HEK293T (cell line): ENCODE measurements around the gene NPHS1.

Source experiments
- CTCF ChIA-PET: fragments of 350-600 bp; formaldehyde crosslinking; extraction: SDS; loops from one replicate; lab custom pipeline; 2021; ENCODE audit warnings: antibody characterized with exemption, inconsistent platforms; lab: Yijun Ruan, JAX
- POLR2A ChIA-PET: fragments of 350-600 bp; formaldehyde crosslinking; extraction: SDS; loops from one replicate; lab custom pipeline; 2020; ENCODE audit warnings: antibody characterized with exemption, inconsistent platforms; lab: Yijun Ruan, JAX
- DNase-seq: peaks from one replicate; pipeline ENCODE4 v3.0.0; 2012; ENCODE audit warnings: mixed read lengths; ENCODE audit errors: extremely low spot score
- ARNT ChIP-seq: fragments of 450-650 bp; IDR thresholded peaks from 2 replicates; pipeline ENCODE4 v1.6.1; 2017; ENCODE audit warnings: mild to moderate bottlenecking
- BHLHE40 ChIP-seq: fragments of 450-650 bp; IDR thresholded peaks from 2 replicates; pipeline ENCODE4 v1.6.1; 2016; ENCODE audit warnings: mild to moderate bottlenecking, moderate library complexity, borderline replicate concordance
- CTBP1 ChIP-seq: fragments of 450-650 bp; IDR thresholded peaks from 2 replicates; pipeline ENCODE4 v1.6.1; 2016; ENCODE audit warnings: borderline replicate concordance
- ELF4 ChIP-seq: fragments of 450-650 bp; IDR thresholded peaks from 2 replicates; pipeline ENCODE4 v1.6.1; 2017; ENCODE audit warnings: antibody characterized with exemption
- FOXA1 ChIP-seq: fragments of 450-650 bp; IDR thresholded peaks from 2 replicates; pipeline ENCODE4 v1.6.1; 2016; ENCODE audit warnings: mild to moderate bottlenecking
- FOXK2 ChIP-seq: fragments of 450-650 bp; IDR thresholded peaks from 2 replicates; pipeline ENCODE4 v1.6.1; 2016; ENCODE audit warnings: mild to moderate bottlenecking
- FOXM1 ChIP-seq: fragments of 450-650 bp; IDR thresholded peaks from 2 replicates; pipeline ENCODE4 v1.6.1; 2017; ENCODE audit warnings: mild to moderate bottlenecking, borderline replicate concordance
- HDGF ChIP-seq: fragments of 450-650 bp; IDR thresholded peaks from 2 replicates; pipeline ENCODE4 v1.6.1; 2017; ENCODE audit warnings: antibody characterized with exemption, borderline replicate concordance
- L3MBTL2 ChIP-seq: fragments of 450-650 bp; conservative IDR thresholded peaks from 2 replicates; pipeline ENCODE4 v1.6.1; 2016; ENCODE audit warnings: mild to moderate bottlenecking
- LEF1 ChIP-seq: fragments of 450-650 bp; IDR thresholded peaks from 2 replicates; pipeline ENCODE4 v1.6.1; 2017; ENCODE audit warnings: mild to moderate bottlenecking, borderline replicate concordance
- NFRKB ChIP-seq: fragments of 450-650 bp; IDR thresholded peaks from 2 replicates; pipeline ENCODE4 v1.6.1; 2016; ENCODE audit warnings: mild to moderate bottlenecking, moderate library complexity
- PKNOX1 ChIP-seq: fragments of 450-650 bp; IDR thresholded peaks from 2 replicates; pipeline ENCODE4 v1.6.1; 2016
- SP1 ChIP-seq: fragments of 450-650 bp; IDR thresholded peaks from 2 replicates; pipeline ENCODE4 v1.6.1; 2017
- SUZ12 ChIP-seq: fragments of 450-650 bp; IDR thresholded peaks from 2 replicates; pipeline ENCODE4 v1.6.1; 2016; ENCODE audit warnings: mild to moderate bottlenecking
- TARDBP ChIP-seq: fragments of 450-650 bp; IDR thresholded peaks from 2 replicates; pipeline ENCODE4 v1.6.1; 2016
- ZNF384 ChIP-seq: fragments of 450-650 bp; IDR thresholded peaks from 2 replicates; pipeline ENCODE4 v1.6.1; 2016

The NPHS1 gene

GRCh38 chr19:35879068-35879467 is 26.8 kb upstream of the NPHS1 start:
- no peak for TF ChIP-seq FOXA1
- no peak for TF ChIP-seq SUZ12
- no peak for TF ChIP-seq ZNF384
- TF ChIP-seq HDGF: no peak
- no peak for TF ChIP-seq CTBP1
- no peak for TF ChIP-seq NFRKB
- TF ChIP-seq BHLHE40: no peak
- TF ChIP-seq PKNOX1: no peak
- TF ChIP-seq TARDBP: no peak
- TF ChIP-seq SP1: no peak
- TF ChIP-seq ARNT: no peak
- TF ChIP-seq L3MBTL2: no peak
- no peak for TF ChIP-seq FOXM1
- no peak for TF ChIP-seq LEF1
- no peak for TF ChIP-seq ELF4
- ChIA-PET CTCF (no interaction called here), POLR2A (interaction anchor here (1.1 to 1.6 kb wide), 2 partner anchors 52 to 139 kb away, joined by 3 to 4 read pairs; no protein-coding TSS in a partner anchor)
- DNase-seq: no peak

DNA sequence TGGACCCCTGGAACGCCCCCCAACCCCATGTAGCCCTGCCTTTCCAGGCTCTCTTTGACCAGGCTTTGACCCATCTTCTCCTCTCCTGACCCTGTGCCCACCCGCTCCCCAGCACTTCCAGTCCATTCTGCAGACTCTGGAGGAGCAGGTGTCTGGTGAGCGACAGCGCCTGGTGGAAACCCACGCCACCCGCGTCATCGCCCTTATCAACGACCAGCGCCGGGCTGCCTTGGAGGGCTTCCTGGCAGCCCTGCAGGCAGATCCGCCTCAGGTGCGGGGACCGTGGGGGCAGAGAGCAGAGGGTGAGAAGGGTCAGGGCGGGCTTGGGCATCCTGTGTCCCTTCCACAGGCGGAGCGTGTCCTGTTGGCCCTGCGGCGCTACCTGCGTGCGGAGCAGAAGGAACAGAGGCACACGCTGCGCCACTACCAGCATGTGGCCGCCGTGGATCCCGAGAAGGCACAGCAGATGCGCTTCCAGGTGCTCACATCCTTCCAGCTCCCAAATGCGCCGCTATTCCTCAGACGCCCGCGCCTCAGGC is 22.2 kb upstream of the NPHS1 start:
- ChIA-PET CTCF (no interaction called here), POLR2A (no interaction called here)
- TF ChIP-seq ELF4 (no peak), ZNF384 (no peak), FOXK2 (no peak)

GRCh38 chr19:35872180-35872579 is 19.9 kb upstream of the NPHS1 start:
- POLR2A ChIA-PET: no interaction called here
- CTCF ChIA-PET: no interaction called here
- no peak for DNase-seq
- TF ChIP-seq ARNT: no peak
- no peak for TF ChIP-seq HDGF
- TF ChIP-seq CTBP1: no peak
- TF ChIP-seq BHLHE40: no peak
- no peak for TF ChIP-seq ZNF384
- TF ChIP-seq L3MBTL2: no peak
- TF ChIP-seq SP1: no peak
- TF ChIP-seq SUZ12: no peak

More for the DNA sequence above, 22.2 kb upstream of the NPHS1 start:
- DNase-seq: no peak

DNA sequence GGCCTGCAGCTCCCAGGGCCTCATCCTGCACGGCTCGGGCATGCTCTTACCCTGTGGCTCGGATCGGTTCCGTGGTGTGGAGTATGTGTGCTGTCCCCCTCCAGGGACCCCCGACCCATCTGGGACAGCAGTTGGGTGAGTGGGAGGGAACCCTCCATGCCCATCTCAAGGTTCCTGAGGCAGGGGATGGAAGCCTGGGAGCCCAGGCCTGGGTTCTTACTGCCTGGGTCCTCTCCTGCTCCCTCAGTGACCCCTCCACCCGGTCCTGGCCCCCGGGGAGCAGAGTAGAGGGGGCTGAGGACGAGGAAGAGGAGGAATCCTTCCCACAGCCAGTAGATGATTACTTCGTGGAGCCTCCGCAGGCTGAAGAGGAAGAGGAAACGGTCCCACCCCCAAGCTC is 19.3 kb upstream of the NPHS1 start:
- ChIA-PET CTCF (no interaction called here), POLR2A (no interaction called here)
- no peak for TF ChIP-seq HDGF
- TF ChIP-seq SUZ12: no peak
- no peak for TF ChIP-seq FOXK2
- TF ChIP-seq ZNF384: no peak
- no peak for TF ChIP-seq FOXM1
- TF ChIP-seq LEF1: no peak
- no peak for TF ChIP-seq BHLHE40
- no peak for TF ChIP-seq PKNOX1
- no peak for TF ChIP-seq SP1
- TF ChIP-seq FOXA1: no peak
- TF ChIP-seq NFRKB: no peak
- TF ChIP-seq L3MBTL2: no peak
- TF ChIP-seq ARNT: no peak
- DNase-seq: no peak

DNA sequence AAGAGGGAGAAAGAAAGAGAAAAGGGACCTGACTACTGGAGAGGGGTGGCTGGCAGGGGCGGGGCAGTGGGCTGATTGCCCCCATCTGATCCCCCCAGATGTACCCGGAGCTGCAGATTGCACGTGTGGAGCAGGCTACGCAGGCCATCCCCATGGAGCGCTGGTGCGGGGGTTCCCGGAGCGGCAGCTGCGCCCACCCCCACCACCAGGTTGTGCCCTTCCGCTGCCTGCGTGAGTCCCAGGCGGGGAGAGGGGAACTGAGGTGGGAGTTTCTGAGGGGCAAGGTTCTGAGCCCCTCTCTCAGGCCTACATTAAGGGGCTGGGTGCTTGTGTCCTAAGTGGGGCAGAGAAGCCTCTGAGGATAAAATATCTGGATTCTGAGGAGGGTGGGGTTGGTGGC is 18.5 kb upstream of the NPHS1 start:
- DNase-seq: no peak
- TF ChIP-seq ELF4: no peak
- no peak for TF ChIP-seq FOXA1
- TF ChIP-seq TARDBP: no peak
- TF ChIP-seq FOXM1: no peak
- no peak for TF ChIP-seq BHLHE40
- no peak for TF ChIP-seq PKNOX1
- TF ChIP-seq NFRKB: no peak
- no peak for TF ChIP-seq ZNF384
- TF ChIP-seq HDGF: no peak
- no peak for TF ChIP-seq FOXK2
- no peak for TF ChIP-seq L3MBTL2
- TF ChIP-seq SP1: no peak
- no peak for TF ChIP-seq LEF1
- no peak for TF ChIP-seq CTBP1
- TF ChIP-seq ARNT: no peak
- no peak for TF ChIP-seq SUZ12
- ChIA-PET POLR2A (interaction anchor here (2.2 kb wide), 1 partner anchor 223 kb away, joined by 8 read pairs; the partner anchor contains the start of gene COX6B1), CTCF (interaction anchor here (1.6 kb wide), 1 partner anchor 60 kb away, joined by 4 read pairs; no protein-coding TSS in a partner anchor)

DNA sequence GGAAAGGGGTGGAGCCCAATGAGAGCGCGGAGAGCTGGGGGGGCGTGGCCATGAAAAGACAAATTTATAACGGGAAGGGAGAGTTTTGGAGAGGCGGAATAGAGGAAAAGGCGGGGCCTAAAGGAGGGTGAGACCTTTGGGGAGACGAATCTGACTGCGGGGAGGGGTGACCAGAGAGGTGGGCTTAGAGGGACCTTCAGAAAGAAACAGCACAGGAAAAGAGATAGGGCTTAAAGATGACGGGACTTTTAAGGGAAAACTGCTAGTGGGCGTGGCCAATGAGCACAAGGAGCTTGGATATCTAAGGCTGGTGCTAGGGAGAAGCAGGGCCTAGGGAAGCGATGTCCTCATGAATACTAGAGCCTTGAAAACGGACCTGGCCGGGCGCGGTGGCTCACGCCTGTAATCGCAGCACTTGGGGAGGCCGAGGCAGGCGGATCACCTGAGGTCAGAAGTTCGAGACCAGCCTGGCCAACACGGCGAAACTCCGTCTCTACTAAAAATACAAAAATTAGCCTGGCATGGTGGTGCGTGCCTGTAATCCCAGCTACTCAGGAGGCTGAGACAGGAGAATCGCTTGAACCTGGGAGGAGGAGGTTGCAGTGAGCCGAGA is 17.9 kb upstream of the NPHS1 start:
- DNase-seq: peak; percentile 79
- ChIA-PET CTCF (interaction anchor here (0.6 to 1.6 kb wide), 2 partner anchors 61 to 256 kb away, joined by 4 to 5 read pairs; no protein-coding TSS in a partner anchor), POLR2A (interaction anchor here (0.6 to 2.7 kb wide), 6 partner anchors 30 to 222 kb away, joined by 3 to 10 read pairs (median 4); partner anchors contain the start of genes COX6B1, LIN37, NFKBID and PSENEN)
